HAP-1 (cell line): ENCODE results near the gene GAK.

Experiments
- DNase-seq, 2 experiments: peaks; one replicate each; pipeline ENCODE4 v3.0.0-alpha.2; 2016 to 2020; ENCODE audit warnings: low spot score in 2 of 2
- H3K27me3 ChIP-seq: fragments of 250-450 bp; sonication (Bioruptor Pico); 2 replicates; pipeline ENCODE4 v1.5.1; 2020; ENCODE audit warnings: low read depth, mild to moderate bottlenecking, moderate library complexity
- H3K36me3 ChIP-seq: fragments of 250-450 bp; sonication (Bioruptor Pico); replicated peaks from 2 replicates; pipeline ENCODE4 v1.5.1; 2020; ENCODE audit warnings: mild to moderate bottlenecking
- H3K4me1 ChIP-seq: fragments of 250-450 bp; sonication (Bioruptor Pico); 2 replicates; pipeline ENCODE4 v1.5.1; 2020; ENCODE audit warnings: mild to moderate bottlenecking
- H3K4me3 ChIP-seq: fragments of 250-450 bp; sonication (Bioruptor Pico); 2 replicates; pipeline ENCODE4 v1.5.1; 2020; ENCODE audit warnings: mild to moderate bottlenecking, moderate library complexity
- H3K9me3 ChIP-seq: fragments of 250-450 bp; sonication (Bioruptor Pico); 2 replicates; pipeline ENCODE4 v1.5.1; 2020; ENCODE audit warnings: mild to moderate bottlenecking, moderate library complexity
- in situ Hi-C: fragments of 300-500 bp; cut with MboI; formaldehyde crosslinking; loops from 3 replicates; pipeline ENCODE4 v1.14.3; 2020; ENCODE audit warnings: low sequenced_read_pairs, inconsistent platforms, mixed read lengths

GAK gene

DNA sequence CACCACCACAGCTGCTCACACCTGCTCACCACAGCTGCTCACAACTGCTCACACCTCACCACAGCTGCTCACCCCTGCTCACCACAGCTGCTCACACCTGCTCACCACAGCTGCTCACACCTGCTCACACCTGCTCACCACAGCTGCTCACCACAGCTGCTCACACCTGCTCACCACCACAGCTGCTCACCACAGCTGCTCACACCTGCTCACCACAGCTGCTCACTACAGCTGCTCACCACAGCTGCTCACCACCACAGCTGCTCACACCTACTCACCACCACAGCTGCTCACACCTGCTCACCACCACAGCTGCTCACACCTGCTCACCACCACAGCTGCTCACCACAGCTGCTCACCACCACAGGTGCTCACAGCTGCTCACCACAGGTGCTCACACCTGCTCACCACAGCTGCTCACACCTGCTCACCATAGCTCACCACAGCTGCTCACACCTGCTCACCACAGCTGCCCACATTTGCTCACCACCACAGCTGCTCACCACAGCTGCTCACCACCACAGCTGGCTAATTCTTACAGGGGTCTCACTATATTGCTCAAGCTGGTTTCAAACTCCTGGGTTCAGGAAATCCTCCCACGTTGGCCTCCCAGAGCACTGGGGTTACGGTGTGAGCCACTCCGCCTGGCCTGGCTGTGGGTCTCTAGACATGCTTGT lies 75.8 kb downstream of the GAK start:
- Histone ChIP-seq H3K36me3 (peaks cover 18% of the 10 kb centered on the region), H3K27me3 (no peaks in the 10 kb centered on the region), H3K4me3 (no peak overlapping the region), H3K9me3 (no peaks in the 10 kb centered on the region), H3K4me1 (no peaks in the 10 kb centered on the region)
- DNase-seq: no peak
- in situ Hi-C loops: no loop called here

DNA sequence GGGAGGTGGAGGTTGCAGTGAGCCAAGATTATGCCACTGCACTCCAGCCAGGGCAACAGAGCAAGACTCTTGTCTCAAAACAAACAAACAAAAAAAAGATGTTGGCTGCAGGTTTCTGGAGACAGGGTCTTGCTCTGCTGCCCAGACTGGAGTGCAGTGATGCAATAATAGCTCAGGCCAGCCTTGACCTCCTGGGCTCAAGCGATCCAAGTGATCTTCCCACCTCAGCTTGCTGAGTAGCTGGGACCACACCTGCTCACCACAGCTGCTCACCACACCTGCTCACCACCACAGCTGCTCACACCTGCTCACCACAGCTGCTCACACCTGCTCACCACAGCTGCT lies 76.3 kb downstream of the GAK start:
- H3K27me3 ChIP-seq: no peaks in the 10 kb centered on the region
- H3K36me3 ChIP-seq: peaks cover 18% of the 10 kb centered on the region
- H3K9me3 ChIP-seq: no peaks in the 10 kb centered on the region
- in situ Hi-C loops: no loop called here
- H3K4me1 ChIP-seq: no peaks in the 10 kb centered on the region
- DNase-seq: no peak
- no peak overlapping the region for H3K4me3 ChIP-seq

DNA sequence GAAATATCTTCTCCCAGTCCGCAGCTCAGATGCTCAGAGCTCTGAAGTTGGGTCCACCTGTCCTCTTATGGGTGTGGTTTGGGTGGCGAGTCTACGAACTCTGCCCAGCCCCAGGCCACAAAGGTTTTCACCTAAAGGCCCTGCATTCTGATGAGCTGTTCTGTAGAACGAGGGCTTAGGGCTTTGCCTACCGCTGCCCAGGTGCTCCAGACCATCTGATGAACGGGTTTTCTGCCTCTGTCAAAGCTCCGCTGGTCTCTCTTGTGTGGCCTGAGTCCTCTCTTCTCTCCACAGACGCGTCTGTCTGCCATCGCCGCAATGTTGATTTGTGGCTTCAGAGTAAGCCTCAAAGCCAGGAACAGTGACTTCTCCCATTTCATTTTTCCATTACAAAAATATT lies 77.8 kb downstream of the GAK start:
- peaks cover 16% of the 10 kb centered on the region for H3K36me3 ChIP-seq
- H3K9me3 ChIP-seq: no peaks in the 10 kb centered on the region
- H3K27me3 ChIP-seq: no peaks in the 10 kb centered on the region
- H3K4me1 ChIP-seq: no peaks in the 10 kb centered on the region
- no peak overlapping the region for H3K4me3 ChIP-seq
- no peak for DNase-seq
- in situ Hi-C loops: no loop called here

DNA sequence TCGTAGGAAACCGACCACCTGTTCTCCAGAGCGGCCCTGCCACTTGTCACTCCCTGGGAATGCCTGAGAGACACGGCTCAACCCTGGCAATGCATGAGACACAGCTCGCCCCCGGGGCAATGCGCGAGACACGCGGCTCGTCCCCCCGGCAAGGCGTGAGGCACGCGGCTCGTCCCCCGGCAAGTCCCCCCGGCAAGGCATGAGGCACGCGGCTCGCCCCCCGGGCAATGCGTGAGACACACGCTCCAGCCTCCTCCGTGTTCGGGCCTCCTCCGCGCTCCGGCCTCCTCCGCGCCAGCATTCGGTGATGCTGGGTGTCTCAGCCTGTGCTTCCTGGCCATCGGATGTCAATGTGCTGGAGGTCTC lies 78.7 kb downstream of the GAK start:
- no peak for DNase-seq
- Histone ChIP-seq H3K9me3 (no peaks in the 10 kb centered on the region), H3K36me3 (peaks cover 10% of the 10 kb centered on the region), H3K4me3 (no peak overlapping the region), H3K27me3 (no peaks in the 10 kb centered on the region), H3K4me1 (no peaks in the 10 kb centered on the region)
- in situ Hi-C loops: no loop called here

DNA sequence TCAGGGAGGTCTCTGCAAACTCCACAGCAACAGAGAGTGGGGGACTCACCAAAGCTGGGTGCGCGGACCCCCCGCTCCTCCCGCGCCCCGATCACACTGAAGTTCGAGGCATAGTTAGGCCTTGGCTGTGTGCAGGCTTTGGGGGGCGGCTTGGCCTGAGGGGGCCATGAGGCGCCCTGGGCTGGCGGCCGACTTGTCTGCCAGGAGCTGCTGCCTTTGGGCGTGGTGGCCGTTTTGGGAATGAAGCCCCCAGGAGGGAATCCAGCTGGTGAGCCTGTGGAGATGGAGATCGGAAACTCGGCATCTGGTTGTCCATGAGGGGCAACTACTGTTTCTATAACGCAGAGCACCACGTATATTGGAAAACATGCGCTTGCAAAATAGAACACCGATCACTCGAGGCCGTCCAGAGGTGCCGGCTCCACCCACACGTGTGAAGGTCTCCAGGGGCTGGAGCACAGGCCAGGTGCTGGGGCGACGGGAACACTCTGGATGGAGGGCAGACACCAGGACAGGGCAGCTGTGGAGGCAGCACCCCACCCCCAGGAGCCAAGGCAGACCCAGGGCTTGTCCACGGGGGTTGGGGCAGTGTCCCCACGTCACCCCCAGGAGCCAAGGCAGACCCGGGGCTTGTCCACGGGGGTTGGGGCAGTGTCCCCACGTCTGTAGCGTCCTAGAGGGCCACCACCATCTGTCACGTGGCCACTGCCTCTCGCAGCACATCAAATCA lies 80.2 kb downstream of the GAK start:
- no peak overlapping the region for H3K4me3 ChIP-seq
- no peaks in the 10 kb centered on the region for H3K27me3 ChIP-seq
- in situ Hi-C loops: no loop called here
- H3K9me3 ChIP-seq: no peaks in the 10 kb centered on the region
- H3K36me3 ChIP-seq: peaks cover 4% of the 10 kb centered on the region
- H3K4me1 ChIP-seq: no peaks in the 10 kb centered on the region
- no peak for DNase-seq

DNA sequence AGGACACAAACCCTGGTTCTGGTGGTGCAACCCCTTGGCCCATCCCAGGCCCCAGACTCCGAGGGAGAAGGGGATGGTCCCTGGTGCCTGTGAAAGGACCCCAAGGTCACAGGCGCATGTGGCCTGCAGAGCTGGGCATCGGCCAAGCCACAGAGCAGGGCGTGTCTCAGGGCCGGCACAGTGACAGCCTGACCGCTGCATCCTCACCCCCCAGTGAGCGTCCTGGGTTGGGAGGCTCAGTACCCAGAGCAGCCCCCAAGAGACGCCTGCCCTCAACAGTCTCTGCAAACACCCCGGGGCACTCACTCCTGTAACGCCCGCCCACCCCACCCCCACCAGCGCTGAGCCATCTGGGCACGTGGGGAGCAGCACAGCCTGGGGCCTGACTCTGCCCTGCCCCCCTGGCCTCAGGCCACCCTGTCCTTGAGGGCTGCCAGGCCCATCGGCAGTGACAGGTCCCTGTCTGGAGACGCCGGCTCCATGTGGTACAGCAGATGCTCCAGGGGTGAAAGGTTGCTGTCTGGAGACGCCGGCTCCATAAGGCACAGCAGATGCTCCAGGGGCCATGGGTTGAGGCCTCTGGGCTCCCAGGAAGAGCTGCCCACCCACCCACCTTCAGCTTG lies 81.7 kb downstream of the GAK start:
- Histone ChIP-seq H3K36me3 (peaks cover 3% of the 10 kb centered on the region), H3K9me3 (no peaks in the 10 kb centered on the region), H3K27me3 (no peaks in the 10 kb centered on the region), H3K4me3 (no peak overlapping the region), H3K4me1 (no peaks in the 10 kb centered on the region)
- in situ Hi-C loops: no loop called here
- DNase-seq: no peak

- H3K36me3 ChIP-seq: no peaks in the 10 kb centered on the region
- no peaks in the 10 kb centered on the region for H3K27me3 ChIP-seq
- in situ Hi-C loops: no loop called here
- H3K4me3 ChIP-seq: no peak overlapping the region
- DNase-seq: no peak
- no peaks in the 10 kb centered on the region for H3K4me1 ChIP-seq
- no peaks in the 10 kb centered on the region for H3K9me3 ChIP-seq
Observed at GRCh38 chr4:849478-850175, 82.5 kb downstream of the GAK start.

GRCh38 chr4:848803-849477 lies 83.2 kb downstream of the GAK start:
- Histone ChIP-seq H3K9me3 (no peaks in the 10 kb centered on the region), H3K27me3 (no peaks in the 10 kb centered on the region), H3K4me1 (no peaks in the 10 kb centered on the region), H3K4me3 (no peak overlapping the region), H3K36me3 (no peaks in the 10 kb centered on the region)
- in situ Hi-C loops: no loop called here
- DNase-seq: no peak

GRCh38 chr4:848307-848691 lies 83.8 kb downstream of the GAK start:
- in situ Hi-C loops: no loop called here
- H3K27me3 ChIP-seq: no peaks in the 10 kb centered on the region
- H3K4me3 ChIP-seq: no peak overlapping the region
- H3K4me1 ChIP-seq: no peaks in the 10 kb centered on the region
- no peaks in the 10 kb centered on the region for H3K36me3 ChIP-seq
- DNase-seq: no peak
- no peaks in the 10 kb centered on the region for H3K9me3 ChIP-seq

- Histone ChIP-seq H3K36me3 (no peaks in the 10 kb centered on the region), H3K4me3 (no peak overlapping the region), H3K27me3 (no peaks in the 10 kb centered on the region), H3K9me3 (0 out of 2 replicates have a peak, but pooled peaks cover 3% of the 10 kb centered on the region), H3K4me1 (no peaks in the 10 kb centered on the region)
- DNase-seq: no peak
- in situ Hi-C loops: no loop called here
Observed at GRCh38 chr4:845836-846251, 86.3 kb downstream of the GAK start.

DNA sequence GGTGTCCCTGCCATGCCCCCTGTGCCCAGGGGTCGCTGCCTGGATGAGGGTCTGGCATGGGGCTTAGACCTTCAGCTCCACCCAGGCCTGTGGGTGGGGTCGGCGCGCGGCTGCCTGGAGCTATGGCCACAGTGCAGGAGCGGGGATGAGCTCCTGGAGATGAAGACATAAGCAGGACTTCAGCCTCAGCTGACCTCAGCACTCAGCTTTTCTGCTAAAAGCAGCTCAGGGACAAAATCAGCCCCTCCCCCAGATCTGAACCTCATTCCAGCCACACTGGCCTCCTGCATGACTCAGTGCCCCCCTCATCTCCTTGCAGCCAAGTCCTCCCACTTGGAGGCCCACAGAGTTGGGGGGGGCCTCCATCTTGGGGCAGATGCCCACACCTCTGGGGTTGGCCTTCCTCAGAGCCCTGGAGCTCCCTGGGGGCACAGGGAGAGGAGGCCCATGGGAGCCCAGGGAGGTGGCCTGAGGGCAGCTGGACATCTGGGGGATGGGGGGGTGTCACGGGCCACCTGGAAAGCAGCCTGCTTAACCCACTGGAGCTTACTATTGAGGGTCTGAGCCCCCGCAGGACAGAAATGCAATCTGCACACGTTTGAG lies 86.8 kb downstream of the GAK start:
- no peak for DNase-seq
- Histone ChIP-seq H3K27me3 (no peaks in the 10 kb centered on the region), H3K9me3 (0 out of 2 replicates have a peak, but pooled peaks cover 3% of the 10 kb centered on the region), H3K4me3 (no peak overlapping the region), H3K36me3 (no peaks in the 10 kb centered on the region), H3K4me1 (no peaks in the 10 kb centered on the region)
- in situ Hi-C loops: no loop called here

GRCh38 chr4:844752-845232 lies 87.3 kb downstream of the GAK start:
- Histone ChIP-seq H3K9me3 (0 out of 2 replicates have a peak, but pooled peaks cover 3% of the 10 kb centered on the region), H3K27me3 (no peaks in the 10 kb centered on the region), H3K36me3 (no peaks in the 10 kb centered on the region), H3K4me1 (no peaks in the 10 kb centered on the region), H3K4me3 (no peak overlapping the region)
- DNase-seq: no peak
- in situ Hi-C loops: no loop called here
